SK-N-SH treated with all-trans-retinoic acid at 6 μM for 48 hours (cell line): ENCODE results near the gene PFDN2.

ENCODE experiments used
- ATAC-seq: fragments of 200-7000 bp; cut with Tn5 transposase; 3 replicates; pipeline ENCODE4 v1.9.1; 2020; ENCODE audit warnings: mild to moderate bottlenecking, moderate library complexity
- ARNTL ChIP-seq: fragments of 450-650 bp; formaldehyde crosslinking; IDR thresholded peaks from 2 replicates; pipeline ENCODE4 v1.5.0; 2020; ENCODE audit warnings: low read depth, mild to moderate bottlenecking, moderate library complexity, borderline replicate concordance
- BACH2 ChIP-seq: fragments of 250-450 bp; sonication (Bioruptor Pico); IDR thresholded peaks from 2 replicates; pipeline ENCODE4 v1.9.0; 2021; ENCODE audit warnings: mild to moderate bottlenecking, borderline replicate concordance
- ESRRG ChIP-seq: fragments of 250-450 bp; sonication (Bioruptor Pico); IDR thresholded peaks from 2 replicates; pipeline ENCODE4 v1.6.1; 2021; ENCODE audit warnings: mild to moderate bottlenecking
- GLIS3 ChIP-seq: fragments of 250-450 bp; sonication (Bioruptor Pico); IDR thresholded peaks from 2 replicates; pipeline ENCODE4 v1.5.0; 2020; ENCODE audit warnings: mild to moderate bottlenecking, moderate library complexity
- ISL1 ChIP-seq: fragments of 250-450 bp; sonication (Bioruptor Pico); IDR thresholded peaks from 2 replicates; pipeline ENCODE4 v2.1.2; 2022; ENCODE audit warnings: mild to moderate bottlenecking, moderate library complexity
- OSR1 ChIP-seq: fragments of 250-450 bp; sonication (Bioruptor Pico); IDR thresholded peaks from 2 replicates; pipeline ENCODE4 v1.8.0; 2022; ENCODE audit warnings: moderate library complexity, mild to moderate bottlenecking, inconsistent platforms
- PPARA ChIP-seq: fragments of 250-450 bp; sonication (Bioruptor Pico); IDR thresholded peaks from 2 replicates; pipeline ENCODE4 v1.5.0; 2020; ENCODE audit warnings: mild to moderate bottlenecking, borderline replicate concordance
- RARB ChIP-seq: fragments of 250-450 bp; sonication (Bioruptor Pico); IDR thresholded peaks from 2 replicates; pipeline ENCODE4 v1.8.0; 2021; ENCODE audit warnings: mild to moderate bottlenecking, moderate library complexity
- SNAI2 ChIP-seq: fragments of 250-450 bp; sonication (Bioruptor Pico); IDR thresholded peaks from 2 replicates; pipeline ENCODE4 v1.5.0; 2020; ENCODE audit warnings: mild to moderate bottlenecking, moderate library complexity
- TCF4 ChIP-seq: fragments of 250-450 bp; sonication (Bioruptor Pico); IDR thresholded peaks from 2 replicates; pipeline ENCODE4 v1.8.0; 2021; ENCODE audit warnings: mild to moderate bottlenecking, moderate library complexity, borderline replicate concordance
- TOX ChIP-seq: fragments of 250-450 bp; sonication (Bioruptor Pico); IDR thresholded peaks from 2 replicates; pipeline ENCODE4 v1.8.0; 2021; ENCODE audit warnings: mild to moderate bottlenecking, moderate library complexity, borderline replicate concordance
- ZC3H10 ChIP-seq: fragments of 250-450 bp; sonication (Bioruptor Pico); IDR thresholded peaks from 2 replicates; pipeline ENCODE4 v1.5.1; 2021; ENCODE audit warnings: mild to moderate bottlenecking, moderate library complexity
- ZFP3 ChIP-seq: fragments of 250-450 bp; sonication (Bioruptor Pico); IDR thresholded peaks from 2 replicates; pipeline ENCODE4 v1.5.0; 2020; ENCODE audit warnings: mild to moderate bottlenecking, moderate library complexity
- ZNF565 ChIP-seq: fragments of 450-650 bp; formaldehyde crosslinking; conservative IDR thresholded peaks from 2 replicates; pipeline ENCODE4 v1.5.0; 2020; ENCODE audit warnings: low read depth, mild to moderate bottlenecking, moderate library complexity
- ZNF70 ChIP-seq: fragments of 450-650 bp; formaldehyde crosslinking; IDR thresholded peaks from 2 replicates; pipeline ENCODE4 v1.5.0; 2020; ENCODE audit warnings: mild to moderate bottlenecking, moderate library complexity
- ZNF8 ChIP-seq: fragments of 450-650 bp; formaldehyde crosslinking; IDR thresholded peaks from 2 replicates; pipeline ENCODE4 v1.5.0; 2020; ENCODE audit warnings: mild to moderate bottlenecking, moderate library complexity
- TF ChIP-seq, protein P1 (sequence below): fragments of 250-450 bp; sonication (Bioruptor Pico); IDR thresholded peaks from 2 replicates; pipeline ENCODE4 v1.5.0; 2020; ENCODE audit warnings: mild to moderate bottlenecking, moderate library complexity
- TF ChIP-seq, protein P2 (sequence below): fragments of 250-450 bp; sonication (Bioruptor Pico); IDR thresholded peaks from 2 replicates; pipeline ENCODE4 v1.5.1; 2020; ENCODE audit warnings: low read depth, mild to moderate bottlenecking, moderate library complexity
- TF ChIP-seq, protein P3 (sequence below): fragments of 250-450 bp; sonication (Bioruptor Pico); IDR thresholded peaks from 2 replicates; pipeline ENCODE4 v1.5.1; 2021; ENCODE audit warnings: mild to moderate bottlenecking, moderate library complexity
- TF ChIP-seq, protein P4 (sequence below): fragments of 250-450 bp; sonication (Bioruptor Pico); IDR thresholded peaks from 2 replicates; pipeline ENCODE4 v1.8.0; 2021; ENCODE audit warnings: low read depth, mild to moderate bottlenecking, moderate library complexity, borderline replicate concordance

PFDN2 gene

DNA sequence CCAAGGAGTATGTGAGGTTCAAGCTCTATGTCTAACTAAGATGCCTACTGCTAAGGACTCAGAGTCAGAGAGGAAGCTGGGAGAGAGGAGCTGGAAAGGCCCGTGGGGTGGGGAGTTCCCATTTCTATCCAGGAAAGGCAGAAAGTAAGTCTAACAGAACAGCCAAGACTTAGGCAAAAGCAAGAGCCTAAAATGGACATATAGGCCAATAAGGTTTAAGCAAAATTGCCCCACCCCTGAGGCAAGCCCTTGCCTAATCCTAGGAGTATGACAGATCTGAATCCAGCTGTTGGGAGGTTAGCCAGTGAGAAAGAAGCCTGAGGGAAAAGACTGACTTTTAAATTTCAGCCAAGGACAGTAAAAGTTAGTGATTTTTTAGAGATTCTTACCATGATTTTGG, 21.3 kb downstream of the PFDN2 start (continued):
- TF ChIP-seq, protein P1, sequence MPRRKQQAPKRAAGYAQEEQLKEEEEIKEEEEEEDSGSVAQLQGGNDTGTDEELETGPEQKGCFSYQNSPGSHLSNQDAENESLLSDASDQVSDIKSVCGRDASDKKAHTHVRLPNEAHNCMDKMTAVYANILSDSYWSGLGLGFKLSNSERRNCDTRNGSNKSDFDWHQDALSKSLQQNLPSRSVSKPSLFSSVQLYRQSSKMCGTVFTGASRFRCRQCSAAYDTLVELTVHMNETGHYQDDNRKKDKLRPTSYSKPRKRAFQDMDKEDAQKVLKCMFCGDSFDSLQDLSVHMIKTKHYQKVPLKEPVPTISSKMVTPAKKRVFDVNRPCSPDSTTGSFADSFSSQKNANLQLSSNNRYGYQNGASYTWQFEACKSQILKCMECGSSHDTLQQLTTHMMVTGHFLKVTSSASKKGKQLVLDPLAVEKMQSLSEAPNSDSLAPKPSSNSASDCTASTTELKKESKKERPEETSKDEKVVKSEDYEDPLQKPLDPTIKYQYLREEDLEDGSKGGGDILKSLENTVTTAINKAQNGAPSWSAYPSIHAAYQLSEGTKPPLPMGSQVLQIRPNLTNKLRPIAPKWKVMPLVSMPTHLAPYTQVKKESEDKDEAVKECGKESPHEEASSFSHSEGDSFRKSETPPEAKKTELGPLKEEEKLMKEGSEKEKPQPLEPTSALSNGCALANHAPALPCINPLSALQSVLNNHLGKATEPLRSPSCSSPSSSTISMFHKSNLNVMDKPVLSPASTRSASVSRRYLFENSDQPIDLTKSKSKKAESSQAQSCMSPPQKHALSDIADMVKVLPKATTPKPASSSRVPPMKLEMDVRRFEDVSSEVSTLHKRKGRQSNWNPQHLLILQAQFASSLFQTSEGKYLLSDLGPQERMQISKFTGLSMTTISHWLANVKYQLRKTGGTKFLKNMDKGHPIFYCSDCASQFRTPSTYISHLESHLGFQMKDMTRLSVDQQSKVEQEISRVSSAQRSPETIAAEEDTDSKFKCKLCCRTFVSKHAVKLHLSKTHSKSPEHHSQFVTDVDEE (CRISPR knock-in tag): no peak
- no peak for TF ChIP-seq GLIS3
- no peak for TF ChIP-seq BACH2 (CRISPR knock-in tag)
- TF ChIP-seq, all 23 proteins: peak for 0

DNA sequence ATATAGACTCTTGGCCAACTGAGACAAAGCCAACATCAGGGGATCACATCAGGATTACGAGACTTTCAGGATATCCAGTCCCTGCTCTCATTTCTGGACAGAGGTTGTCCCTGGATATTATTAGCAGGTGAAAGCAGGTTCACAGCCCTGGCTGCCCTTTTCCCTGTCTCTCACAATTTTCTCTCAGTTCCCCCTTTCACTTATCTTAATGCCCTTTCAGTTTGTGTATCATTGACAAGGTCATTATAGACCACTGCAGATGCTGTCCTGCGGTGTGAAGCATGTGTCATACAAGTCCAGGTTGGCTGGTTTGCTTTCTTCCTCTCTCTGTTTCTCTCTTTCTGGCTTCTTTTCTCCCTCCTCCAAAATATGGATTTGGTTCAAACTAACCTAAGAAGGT, 21.8 kb downstream of the PFDN2 start:
- ATAC-seq: no peak
- TF ChIP-seq OSR1 (CRISPR knock-in tag) (no peak), ZC3H10 (CRISPR knock-in tag) (no peak), TOX (CRISPR knock-in tag) (no peak), GLIS3 (no peak), ISL1 (CRISPR knock-in tag) (no peak), ZNF8 (CRISPR knock-in tag) (no peak), ZNF70 (no peak)
- TF ChIP-seq, protein P2, sequence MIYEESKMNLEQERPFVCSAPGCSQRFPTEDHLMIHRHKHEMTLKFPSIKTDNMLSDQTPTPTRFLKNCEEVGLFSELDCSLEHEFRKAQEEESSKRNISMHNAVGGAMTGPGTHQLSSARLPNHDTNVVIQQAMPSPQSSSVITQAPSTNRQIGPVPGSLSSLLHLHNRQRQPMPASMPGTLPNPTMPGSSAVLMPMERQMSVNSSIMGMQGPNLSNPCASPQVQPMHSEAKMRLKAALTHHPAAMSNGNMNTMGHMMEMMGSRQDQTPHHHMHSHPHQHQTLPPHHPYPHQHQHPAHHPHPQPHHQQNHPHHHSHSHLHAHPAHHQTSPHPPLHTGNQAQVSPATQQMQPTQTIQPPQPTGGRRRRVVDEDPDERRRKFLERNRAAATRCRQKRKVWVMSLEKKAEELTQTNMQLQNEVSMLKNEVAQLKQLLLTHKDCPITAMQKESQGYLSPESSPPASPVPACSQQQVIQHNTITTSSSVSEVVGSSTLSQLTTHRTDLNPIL: no peak

DNA sequence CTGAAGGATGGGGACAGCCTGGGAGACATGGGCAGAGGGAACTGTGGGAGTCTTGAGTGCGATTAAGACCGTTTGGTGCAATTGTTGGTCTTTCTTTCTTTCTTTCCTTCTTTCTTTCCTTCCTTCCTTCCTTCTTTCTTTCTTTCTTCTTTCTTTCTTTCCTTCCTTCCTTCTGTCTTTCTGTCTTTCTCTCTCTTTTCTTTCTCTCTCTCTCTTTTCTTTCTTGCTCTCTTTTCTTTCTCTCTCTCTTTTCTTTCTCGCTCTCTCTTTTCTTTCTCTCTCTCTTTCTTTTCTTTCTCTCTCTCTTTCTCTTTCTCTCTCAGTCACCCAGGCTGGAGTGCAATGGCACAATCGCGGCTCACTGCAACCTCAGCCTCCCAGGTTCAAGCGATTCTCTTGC, 22.6 kb downstream of the PFDN2 start:
- no peak for ATAC-seq
- TF ChIP-seq ISL1 (CRISPR knock-in tag) (no peak), GLIS3 (no peak), BACH2 (CRISPR knock-in tag) (no peak), ZFP3 (CRISPR knock-in tag) (no peak), ZNF70 (no peak), TCF4 (CRISPR knock-in tag) (no peak), SNAI2 (CRISPR knock-in tag) (no peak)
- TF ChIP-seq, protein P1 (CRISPR knock-in tag): no peak
- TF ChIP-seq, protein P3, sequence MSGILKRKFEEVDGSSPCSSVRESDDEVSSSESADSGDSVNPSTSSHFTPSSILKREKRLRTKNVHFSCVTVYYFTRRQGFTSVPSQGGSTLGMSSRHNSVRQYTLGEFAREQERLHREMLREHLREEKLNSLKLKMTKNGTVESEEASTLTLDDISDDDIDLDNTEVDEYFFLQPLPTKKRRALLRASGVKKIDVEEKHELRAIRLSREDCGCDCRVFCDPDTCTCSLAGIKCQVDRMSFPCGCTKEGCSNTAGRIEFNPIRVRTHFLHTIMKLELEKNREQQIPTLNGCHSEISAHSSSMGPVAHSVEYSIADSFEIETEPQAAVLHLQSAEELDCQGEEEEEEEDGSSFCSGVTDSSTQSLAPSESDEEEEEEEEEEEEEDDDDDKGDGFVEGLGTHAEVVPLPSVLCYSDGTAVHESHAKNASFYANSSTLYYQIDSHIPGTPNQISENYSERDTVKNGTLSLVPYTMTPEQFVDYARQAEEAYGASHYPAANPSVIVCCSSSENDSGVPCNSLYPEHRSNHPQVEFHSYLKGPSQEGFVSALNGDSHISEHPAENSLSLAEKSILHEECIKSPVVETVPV: no peak
- TF ChIP-seq, protein P4, sequence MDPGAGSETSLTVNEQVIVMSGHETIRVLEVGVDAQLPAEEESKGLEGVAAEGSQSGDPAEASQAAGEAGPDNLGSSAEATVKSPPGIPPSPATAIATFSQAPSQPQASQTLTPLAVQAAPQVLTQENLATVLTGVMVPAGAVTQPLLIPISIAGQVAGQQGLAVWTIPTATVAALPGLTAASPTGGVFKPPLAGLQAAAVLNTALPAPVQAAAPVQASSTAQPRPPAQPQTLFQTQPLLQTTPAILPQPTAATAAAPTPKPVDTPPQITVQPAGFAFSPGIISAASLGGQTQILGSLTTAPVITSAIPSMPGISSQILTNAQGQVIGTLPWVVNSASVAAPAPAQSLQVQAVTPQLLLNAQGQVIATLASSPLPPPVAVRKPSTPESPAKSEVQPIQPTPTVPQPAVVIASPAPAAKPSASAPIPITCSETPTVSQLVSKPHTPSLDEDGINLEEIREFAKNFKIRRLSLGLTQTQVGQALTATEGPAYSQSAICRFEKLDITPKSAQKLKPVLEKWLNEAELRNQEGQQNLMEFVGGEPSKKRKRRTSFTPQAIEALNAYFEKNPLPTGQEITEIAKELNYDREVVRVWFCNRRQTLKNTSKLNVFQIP: no peak
- TF ChIP-seq, all 23 proteins: peak for 0

DNA sequence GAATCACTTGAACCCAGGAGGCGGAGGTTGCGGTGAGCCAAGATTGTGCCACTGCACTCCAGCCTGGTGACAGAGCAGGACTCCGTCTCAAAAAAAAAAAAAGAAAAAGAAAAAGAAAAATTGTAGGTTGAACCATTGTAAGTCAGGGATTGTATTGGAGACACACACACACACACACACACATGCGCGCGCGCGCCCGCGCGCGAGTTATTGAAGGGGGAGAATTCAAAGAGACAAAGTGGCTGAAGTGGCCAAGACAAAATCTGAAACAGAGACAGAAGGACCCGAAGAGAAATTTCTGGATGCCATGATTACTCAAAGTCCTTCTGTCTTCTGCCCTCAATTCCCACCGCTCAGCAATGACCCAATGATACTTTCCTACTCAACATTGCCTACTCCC, 23.4 kb downstream of the PFDN2 start:
- no peak for ATAC-seq
- TF ChIP-seq PPARA (no peak), ZFP3 (CRISPR knock-in tag) (no peak), ZNF565 (CRISPR knock-in tag) (no peak), RARB (CRISPR knock-in tag) (no peak), ZC3H10 (CRISPR knock-in tag) (no peak), ESRRG (CRISPR knock-in tag) (no peak), ARNTL (no peak), TCF4 (CRISPR knock-in tag) (no peak), GLIS3 (no peak)
- TF ChIP-seq, protein P4: no peak
